Epithelial cell of esophagus (primary cell): ENCODE data around the gene SF3B2.
"Not testable (repeated sequence)": the region's sequence is repeated elsewhere in the genome, so short reads cannot be mapped to it uniquely, and the experiment has no call there.

Experiments
- DNase-seq: peaks from one replicate; pipeline ENCODE4 v3.0.0; 2010; ENCODE audit warnings: low read depth
- H3K4me3 ChIP-seq: 2 replicates; pipeline ENCODE4 v1.5.1; 2011; ENCODE audit warnings: mild to moderate bottlenecking, low read length, control low read depth
- CTCF ChIP-seq: IDR thresholded peaks from 2 replicates; pipeline ENCODE4 v1.5.1; 2011; ENCODE audit warnings: low read depth, mild to moderate bottlenecking, low read length, control low read depth, inconsistent platforms; ENCODE audit not compliant: insufficient read depth; ENCODE audit errors: missing control alignments

SF3B2 gene

GRCh38 chr11:66016793-66017177 lies 35.4 kb upstream of the SF3B2 start:
- no peak overlapping the region for H3K4me3 ChIP-seq
- DNase-seq, result no peak
- no peak for TF ChIP-seq CTCF

GRCh38 chr11:66017321-66017720 lies 34.8 kb upstream of the SF3B2 start:
- no peak overlapping the region for H3K4me3 ChIP-seq
- no peak for TF ChIP-seq CTCF
- DNase-seq, result no peak

- H3K4me3 ChIP-seq, result no peak overlapping the region
- TF ChIP-seq CTCF, result no peak
- DNase-seq, result no peak
These were observed 32.0 kb upstream of the SF3B2 start for GRCh38 chr11:66020212-66020611.

GRCh38 chr11:66020618-66021357 lies 31.4 kb upstream of the SF3B2 start:
- no peak overlapping the region for H3K4me3 ChIP-seq
- DNase-seq, result peak; percentile 74
- TF ChIP-seq CTCF, result no peak

- peak; percentile 82 for TF ChIP-seq CTCF
- DNase-seq, result peak; percentile 58
- no peak overlapping the region for H3K4me3 ChIP-seq
These were observed 29.6 kb upstream of the SF3B2 start for GRCh38 chr11:66022401-66023185.

GRCh38 chr11:66023186-66023440 lies 29.1 kb upstream of the SF3B2 start:
- DNase-seq, H3K4me3 ChIP-seq: not testable (repeated sequence)

GRCh38 chr11:66026017-66026529 lies 26.1 kb upstream of the SF3B2 start, which contains the start of gene CATSPER1:
TSS of gene CATSPER1 (minus strand) at chr11:66026479. CDS start at chr11:66026379, 100 bp downstream.
- no peak for TF ChIP-seq CTCF
- no peak for DNase-seq
- H3K4me3 ChIP-seq, result no peak within 1 kb of the TSS
